GM12864 (cell line): Measurements from ENCODE around the gene ZFHX3.

Experiments used
- DNase-seq: peaks from one replicate; pipeline ENCODE4 v3.0.0-alpha.2; 2011; ENCODE audit warnings: low read depth
- H3K4me3 ChIP-seq: 2 replicates; pipeline ENCODE4 v1.5.1; 2011; ENCODE audit warnings: mild to moderate bottlenecking, low read depth, low read length, control low read depth
- TF ChIP-seq, protein P1 (sequence below): IDR thresholded peaks from 2 replicates; pipeline ENCODE4 v1.5.1; 2011; ENCODE audit warnings: low read depth, mild to moderate bottlenecking, moderate library complexity, low read length, control low read depth, inconsistent platforms; ENCODE audit errors: missing control alignments

Gene ZFHX3

DNA sequence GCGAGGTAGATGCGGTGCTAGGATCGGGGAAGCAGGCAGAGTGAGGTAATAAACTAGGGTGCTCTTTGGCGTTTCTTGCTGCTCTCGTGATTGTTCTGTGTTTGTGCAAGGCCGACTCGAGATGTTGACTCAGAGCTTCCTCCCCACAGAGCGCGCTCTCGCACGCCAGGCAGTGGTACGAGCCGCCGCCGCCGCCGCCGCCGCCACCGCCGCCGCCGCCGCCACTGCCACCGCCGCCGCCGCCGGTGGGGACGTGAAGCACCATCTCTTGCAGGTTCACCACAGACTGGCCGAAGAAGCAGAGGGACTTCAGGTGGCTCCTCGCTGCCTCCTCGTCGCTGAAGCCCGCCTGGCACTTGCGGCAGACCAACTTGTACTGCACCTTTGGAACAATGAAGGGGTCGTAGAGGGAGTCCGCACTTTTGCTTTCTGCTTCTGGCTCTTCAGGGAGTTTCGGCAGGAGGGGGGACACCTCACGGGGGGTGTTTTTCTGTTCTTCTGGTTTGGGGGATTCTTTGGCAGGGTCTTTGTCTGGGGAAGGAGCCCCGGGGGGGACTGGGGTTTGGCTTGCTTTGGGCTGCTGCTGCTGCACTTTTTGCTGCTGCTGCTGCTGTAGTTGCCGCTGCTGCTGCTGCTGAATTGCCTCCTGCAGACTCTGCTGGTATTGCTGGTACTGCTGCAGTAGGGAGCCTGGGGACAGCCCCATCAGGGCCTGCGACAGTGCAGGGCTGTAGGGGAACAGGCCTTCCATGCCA lies 260.2 kb downstream of the ZFHX3 start:
- peak overlapping the region; percentile 51 for H3K4me3 ChIP-seq
- DNase-seq, result peak; percentile 37
- TF ChIP-seq, protein P1, sequence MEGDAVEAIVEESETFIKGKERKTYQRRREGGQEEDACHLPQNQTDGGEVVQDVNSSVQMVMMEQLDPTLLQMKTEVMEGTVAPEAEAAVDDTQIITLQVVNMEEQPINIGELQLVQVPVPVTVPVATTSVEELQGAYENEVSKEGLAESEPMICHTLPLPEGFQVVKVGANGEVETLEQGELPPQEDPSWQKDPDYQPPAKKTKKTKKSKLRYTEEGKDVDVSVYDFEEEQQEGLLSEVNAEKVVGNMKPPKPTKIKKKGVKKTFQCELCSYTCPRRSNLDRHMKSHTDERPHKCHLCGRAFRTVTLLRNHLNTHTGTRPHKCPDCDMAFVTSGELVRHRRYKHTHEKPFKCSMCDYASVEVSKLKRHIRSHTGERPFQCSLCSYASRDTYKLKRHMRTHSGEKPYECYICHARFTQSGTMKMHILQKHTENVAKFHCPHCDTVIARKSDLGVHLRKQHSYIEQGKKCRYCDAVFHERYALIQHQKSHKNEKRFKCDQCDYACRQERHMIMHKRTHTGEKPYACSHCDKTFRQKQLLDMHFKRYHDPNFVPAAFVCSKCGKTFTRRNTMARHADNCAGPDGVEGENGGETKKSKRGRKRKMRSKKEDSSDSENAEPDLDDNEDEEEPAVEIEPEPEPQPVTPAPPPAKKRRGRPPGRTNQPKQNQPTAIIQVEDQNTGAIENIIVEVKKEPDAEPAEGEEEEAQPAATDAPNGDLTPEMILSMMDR, result no peak

DNA sequence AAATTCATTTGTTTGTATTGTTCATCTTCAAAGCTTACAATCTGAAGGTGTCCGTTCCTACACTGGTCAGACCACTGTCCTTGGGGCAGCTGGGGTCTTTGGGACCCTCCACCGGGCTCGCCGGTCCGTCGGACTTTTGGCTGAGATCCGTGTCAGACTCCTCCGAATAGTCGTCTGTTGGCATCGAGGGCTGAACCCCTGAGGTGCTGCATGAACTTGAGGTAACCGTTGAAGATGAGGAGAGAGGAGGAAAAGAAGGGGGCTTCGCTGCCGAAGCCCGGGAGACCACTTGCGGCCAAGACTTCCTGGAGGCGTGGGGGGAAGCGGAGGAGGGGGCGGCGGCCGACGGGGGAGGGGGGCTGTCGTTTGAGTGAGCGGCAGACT lies 260.8 kb downstream of the ZFHX3 start:
- H3K4me3 ChIP-seq, result peak overlapping the region; percentile 51

DNA sequence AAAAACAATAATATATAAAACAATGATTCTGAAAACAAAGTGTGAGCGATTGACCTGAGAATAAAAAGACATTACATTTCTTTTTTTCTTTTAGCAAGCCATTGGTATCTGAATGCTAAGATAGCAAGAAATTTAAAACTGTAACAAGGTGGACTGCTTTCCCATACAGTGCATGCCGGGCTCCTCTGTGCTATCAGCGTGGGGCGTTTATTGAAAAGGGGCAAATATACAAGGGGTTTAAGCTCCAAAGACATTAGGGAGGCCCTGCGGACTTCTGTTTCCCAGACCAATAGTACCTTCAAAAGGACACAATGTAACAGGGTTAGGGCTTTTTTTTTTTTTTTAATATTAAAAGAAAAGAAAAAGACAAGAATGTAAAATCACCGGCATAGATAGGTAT lies 261.3 kb downstream of the ZFHX3 start:
- TF ChIP-seq, protein P1, result no peak
- no peak overlapping the region for H3K4me3 ChIP-seq
- no peak for DNase-seq

More for the DNA sequence above, 260.8 kb downstream of the ZFHX3 start:
- TF ChIP-seq, protein P1, result no peak
- no peak for DNase-seq

DNA sequence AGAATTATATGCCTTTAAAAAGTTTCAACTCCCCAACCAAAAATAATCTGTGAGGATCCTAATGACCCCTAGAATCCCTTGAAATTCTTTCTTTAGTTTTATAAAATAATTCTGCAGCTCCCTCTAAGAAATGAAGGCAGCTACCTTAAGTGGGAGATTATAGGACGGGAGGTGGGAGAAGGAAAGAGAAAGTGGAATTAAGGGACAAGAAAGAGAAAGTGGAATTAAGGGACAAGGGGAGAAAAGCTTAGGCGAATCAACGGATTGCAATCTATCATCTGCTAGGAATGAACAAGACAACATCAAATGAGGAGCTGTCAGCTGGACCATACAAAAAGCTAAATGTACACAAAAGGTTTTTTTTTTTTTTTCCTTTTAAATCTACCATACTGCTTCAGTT lies 262.0 kb downstream of the ZFHX3 start:
- no peak overlapping the region for H3K4me3 ChIP-seq
- DNase-seq, result no peak
- TF ChIP-seq, protein P1, result no peak

DNA sequence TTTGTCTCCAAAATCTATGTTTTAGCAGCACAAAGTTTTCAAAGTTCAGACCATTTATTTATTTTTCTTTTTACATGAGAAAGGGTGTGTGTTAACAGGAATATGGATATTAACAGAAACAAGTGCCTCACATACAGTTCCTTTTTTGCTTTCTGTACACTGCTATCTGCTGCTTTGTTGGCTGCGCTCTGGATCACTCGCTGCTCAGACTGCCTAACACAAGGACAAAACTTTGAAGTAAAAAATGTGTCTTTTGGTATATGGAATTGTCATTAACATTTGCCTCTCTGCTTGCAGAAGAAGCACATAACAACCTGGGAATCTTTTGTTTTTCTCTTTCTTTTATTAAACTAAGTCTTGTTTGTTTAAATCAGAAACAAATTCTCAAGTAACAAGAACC lies 262.8 kb downstream of the ZFHX3 start:
- DNase-seq, result no peak
- TF ChIP-seq, protein P1, result no peak
- no peak overlapping the region for H3K4me3 ChIP-seq

DNA sequence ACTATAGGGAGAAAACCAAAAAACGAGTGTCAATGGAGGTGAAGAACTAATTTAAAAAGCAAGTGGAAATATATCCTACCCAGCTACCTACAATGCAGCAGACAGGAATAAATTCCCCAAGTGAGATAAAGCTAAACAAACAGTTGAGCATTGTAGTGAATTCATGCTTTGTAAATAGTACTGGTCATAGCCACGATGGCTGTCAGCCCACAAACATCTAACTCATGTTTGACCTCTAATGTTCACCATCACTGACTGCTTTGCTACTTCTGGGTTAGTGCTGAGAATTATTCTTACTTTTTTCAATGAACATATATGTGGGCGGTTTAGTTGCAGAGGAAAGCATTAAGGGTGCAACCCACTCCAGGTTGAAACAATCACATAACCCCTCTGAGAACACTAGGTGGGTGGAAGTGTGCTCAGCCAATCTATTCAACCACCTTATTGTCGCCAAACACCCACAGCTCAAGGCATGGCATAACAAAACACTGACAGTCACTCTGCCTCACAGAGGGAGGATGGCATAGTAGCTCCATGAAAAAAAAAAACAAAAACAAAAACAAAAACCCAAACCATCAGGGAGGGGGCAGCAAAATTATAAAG lies 264.1 kb downstream of the ZFHX3 start:
- no peak overlapping the region for H3K4me3 ChIP-seq
- TF ChIP-seq, protein P1, result no peak
- no peak for DNase-seq

DNA sequence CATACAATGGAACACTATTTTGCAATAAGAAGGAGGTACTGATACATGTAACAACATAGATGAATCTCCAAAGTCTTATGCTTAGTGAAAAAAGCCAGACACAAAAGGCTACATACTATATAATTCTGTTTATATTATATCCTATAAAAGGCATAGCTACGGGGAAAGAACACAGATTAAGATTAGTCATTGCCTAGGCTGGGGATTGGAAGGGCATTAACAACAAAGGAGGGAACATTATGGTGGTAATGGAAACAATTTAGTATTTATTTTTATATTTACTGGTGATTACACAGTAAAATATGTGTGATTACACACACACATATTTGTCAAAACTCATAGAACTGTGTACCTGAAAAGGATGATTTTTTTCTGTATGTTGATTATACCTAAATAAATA lies 278.1 kb downstream of the ZFHX3 start:
- no peak overlapping the region for H3K4me3 ChIP-seq
- DNase-seq, result no peak
- TF ChIP-seq, protein P1, result no peak
